Stimulated activated CD8-positive, alpha-beta memory T cell treated with anti-CD3 and anti-CD28 coated beads, Interleukin-7, amount 100 ng/mL, for 24 hours (primary cell): Measurements from ENCODE around the gene KDM4B.
A peak's percentile ranks its signal among the peaks of the same experiment; 100 is the strongest.
"Not testable (repeated sequence)": the region's sequence is repeated elsewhere in the genome, so short reads cannot be mapped to it uniquely, and the experiment has no call there.

ENCODE experiments used
- DNase-seq: peaks from one replicate; pipeline ENCODE4 v3.0.0-alpha.2; 2020; ENCODE audit warnings: low read depth

The KDM4B gene

DNA sequence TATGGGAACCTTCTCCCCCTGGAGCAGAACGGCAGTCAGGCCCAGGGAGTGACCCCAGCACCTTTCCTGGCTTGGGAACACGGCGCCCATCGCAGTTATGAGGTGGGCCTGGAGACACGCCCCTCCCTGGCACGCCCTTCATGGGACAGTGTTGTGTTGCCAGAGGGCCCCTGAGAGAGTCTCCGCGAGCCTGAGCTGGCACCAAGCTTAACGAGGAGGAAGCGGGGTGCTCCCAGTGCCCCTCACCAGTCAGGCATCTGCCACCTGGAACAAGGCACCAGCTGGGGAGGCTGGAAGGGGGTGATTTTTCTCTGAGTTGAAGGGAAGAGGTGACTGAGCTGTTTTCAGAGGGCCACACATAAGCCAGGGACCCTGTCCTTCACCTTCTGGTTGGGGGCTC is 180.6 kb downstream of the KDM4B start:
- no peak for DNase-seq

DNA sequence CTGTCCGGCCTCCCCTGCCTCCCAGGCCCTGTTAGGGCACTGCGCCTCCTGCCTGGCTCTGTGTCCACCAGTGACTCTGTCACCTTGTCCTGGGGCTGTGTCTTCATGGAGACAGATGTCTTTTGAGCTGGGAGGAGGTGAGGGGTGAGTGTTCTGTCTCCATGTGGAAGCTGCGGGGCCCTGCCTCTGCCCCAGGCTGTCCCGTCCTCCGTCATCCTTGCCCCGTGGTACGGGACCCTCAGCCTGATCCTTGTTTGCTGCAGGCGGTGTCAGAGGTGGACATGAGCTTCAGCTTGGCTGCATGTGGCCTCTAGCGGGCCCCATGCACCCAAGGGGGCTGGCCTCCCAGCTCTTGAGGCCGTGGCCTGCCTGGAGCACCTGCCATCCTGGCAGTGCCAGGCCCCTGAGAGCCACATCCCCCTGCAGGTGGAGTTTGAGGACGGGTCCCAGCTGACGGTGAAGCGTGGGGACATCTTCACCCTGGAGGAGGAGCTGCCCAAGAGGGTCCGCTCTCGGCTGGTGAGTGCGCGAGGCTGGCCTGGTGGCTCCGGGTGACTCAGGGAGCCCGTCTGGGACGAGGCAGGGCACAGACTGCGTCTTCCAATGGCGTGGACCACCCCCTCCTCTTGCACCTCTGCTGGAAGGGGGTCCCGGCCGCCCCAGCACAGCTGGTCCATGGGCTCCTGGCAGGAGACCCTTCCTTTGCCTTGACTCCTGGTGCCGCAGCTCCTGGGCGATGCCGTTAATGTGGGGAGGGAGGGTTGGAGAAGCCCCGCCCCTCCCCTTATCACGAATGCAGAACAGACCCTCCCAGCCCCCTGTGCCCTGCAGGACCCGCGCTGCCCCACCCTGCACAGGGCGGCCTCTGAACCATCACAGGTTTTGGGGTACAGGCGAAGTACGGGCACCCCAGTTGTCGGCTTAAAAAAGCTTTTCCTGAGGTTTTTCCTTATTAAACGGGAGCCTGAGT is 181.3 kb downstream of the KDM4B start:
- DNase-seq, result no peak

DNA sequence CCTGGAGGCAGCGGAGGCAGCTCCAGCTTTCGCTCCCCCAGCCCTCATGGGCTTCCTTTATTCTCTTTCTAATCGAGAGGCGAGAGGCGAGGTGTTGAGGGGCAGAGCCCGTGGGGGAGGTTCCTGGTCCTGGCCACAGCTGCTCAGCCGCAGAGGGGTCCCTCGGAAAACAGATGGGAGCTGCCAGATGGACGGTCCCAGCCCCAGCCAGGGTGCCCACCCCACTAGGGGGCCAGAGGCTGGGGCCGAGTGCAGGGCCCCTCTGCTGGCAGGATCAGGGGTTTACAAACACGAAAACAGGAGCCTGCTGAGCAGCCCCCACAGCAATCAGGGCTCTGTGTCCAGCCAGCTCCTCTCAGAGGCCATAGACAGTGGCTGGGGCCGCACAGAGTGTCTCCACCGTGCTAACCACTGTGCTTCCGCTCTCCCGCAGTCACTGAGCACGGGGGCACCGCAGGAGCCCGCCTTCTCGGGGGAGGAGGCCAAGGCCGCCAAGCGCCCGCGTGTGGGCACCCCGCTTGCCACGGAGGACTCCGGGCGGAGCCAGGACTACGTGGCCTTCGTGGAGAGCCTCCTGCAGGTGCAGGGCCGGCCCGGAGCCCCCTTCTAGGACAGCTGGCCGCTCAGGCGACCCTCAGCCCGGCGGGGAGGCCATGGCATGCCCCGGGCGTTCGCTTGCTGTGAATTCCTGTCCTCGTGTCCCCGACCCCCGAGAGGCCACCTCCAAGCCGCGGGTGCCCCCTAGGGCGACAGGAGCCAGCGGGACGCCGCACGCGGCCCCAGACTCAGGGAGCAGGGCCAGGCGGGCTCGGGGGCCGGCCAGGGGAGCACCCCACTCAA is 182.2 kb downstream of the KDM4B start:
- DNase-seq, result no peak

DNA sequence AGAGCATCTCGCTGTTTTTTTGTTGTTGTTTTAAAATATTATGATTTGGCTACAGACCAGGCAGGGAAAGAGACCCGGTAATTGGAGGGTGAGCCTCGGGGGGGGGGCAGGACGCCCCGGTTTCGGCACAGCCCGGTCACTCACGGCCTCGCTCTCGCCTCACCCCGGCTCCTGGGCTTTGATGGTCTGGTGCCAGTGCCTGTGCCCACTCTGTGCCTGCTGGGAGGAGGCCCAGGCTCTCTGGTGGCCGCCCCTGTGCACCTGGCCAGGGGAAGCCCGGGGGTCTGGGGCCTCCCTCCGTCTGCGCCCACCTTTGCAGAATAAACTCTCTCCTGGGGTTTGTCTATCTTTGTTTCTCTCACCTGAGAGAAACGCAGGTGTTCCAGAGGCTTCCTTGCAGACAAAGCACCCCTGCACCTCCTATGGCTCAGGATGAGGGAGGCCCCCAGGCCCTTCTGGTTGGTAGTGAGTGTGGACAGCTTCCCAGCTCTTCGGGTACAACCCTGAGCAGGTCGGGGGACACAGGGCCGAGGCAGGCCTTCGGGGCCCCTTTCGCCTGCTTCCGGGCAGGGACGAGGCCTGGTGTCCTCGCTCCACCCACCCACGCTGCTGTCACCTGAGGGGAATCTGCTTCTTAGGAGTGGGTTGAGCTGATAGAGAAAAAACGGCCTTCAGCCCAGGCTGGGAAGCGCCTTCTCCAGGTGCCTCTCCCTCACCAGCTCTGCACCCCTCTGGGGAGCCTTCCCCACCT is 183.3 kb downstream of the KDM4B start:
- no peak for DNase-seq

DNA sequence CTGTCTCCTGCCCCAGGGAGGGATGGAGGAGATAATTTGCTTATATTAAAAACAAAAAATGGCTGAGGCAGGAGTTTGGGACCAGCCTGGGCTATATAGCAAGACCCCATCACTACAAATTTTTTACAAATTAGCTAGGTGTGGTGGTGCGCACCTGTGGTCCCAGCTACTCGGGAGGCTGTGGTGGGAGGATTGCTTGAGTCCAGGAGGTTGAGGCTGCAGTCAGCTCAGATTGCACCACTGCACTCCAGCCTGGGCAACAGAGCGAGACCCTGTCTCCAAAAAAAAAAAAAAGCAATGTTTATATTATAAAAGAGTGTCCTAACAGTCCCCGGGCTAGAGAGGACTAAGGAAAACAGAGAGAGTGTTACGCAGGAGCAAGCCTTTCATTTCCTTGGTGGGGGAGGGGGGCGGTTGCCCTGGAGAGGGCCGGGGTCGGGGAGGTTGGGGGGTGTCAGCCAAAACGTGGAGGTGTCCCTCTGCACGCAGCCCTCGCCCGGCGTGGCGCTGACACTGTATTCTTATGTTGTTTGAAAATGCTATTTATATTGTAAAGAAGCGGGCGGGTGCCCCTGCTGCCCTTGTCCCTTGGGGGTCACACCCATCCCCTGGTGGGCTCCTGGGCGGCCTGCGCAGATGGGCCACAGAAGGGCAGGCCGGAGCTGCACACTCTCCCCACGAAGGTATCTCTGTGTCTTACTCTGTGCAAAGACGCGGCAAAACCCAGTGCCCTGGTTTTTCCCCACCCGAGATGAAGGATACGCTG is 184.0 kb downstream of the KDM4B start:
- DNase-seq, result no peak

DNA sequence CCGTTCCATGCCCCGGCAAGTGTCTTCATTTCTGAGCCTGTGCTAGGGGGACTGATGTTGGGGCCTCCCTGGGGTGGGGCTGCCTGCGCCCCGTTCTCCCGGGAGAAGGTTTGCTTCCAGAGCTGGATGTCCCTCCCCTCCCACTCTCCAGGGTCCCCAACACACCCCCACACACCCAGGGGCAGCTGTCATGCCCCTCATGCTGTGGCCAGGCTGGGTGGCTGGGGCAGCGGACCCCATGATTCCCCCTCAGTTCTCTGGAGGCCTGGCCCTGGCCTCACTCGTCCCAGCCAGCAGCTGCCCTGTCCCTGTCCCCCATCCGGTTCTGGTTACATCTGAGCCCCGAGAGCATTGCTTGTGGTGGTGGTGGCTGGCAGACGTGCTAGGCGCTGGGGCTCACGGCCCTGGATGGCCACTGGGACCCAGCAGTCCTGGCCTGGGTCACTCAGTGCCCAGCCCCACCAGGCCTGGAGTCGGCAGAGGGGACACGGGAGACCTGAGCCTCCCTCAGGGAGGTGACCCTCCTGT is 184.8 kb downstream of the KDM4B start:
- DNase-seq, result no peak

DNA sequence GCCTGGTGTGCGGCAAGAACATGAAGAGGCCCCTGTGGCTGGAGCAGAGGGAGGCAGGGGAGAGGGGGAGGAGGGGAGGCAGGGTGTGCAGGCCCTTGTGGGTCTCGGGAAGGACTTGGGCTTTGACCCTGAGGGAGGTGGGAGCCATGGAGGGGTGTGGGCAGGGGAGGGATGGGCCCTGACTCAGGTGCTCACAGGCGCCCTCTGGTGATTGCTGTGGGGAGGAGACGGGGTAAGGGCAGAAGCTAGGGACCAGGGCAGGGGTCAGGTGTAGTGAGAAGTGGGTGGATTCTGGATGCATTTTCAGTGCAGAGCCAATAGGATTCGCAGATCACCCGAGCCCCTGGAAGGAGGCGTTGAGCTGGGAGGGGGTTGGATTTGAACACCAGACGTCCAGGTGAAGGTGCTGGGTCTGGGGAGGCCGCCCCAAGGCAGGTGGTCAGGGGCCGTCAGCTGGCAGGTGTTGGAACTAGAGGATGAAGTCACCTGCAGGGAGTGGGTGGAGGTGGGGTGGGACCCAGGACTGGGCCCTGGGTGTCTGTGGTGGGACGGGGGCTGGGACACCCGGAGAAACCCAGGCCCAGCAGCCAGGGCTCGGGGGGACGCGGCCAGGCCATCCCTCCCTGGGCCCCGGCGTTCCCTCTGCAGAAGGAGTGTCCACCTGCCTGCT is 185.4 kb downstream of the KDM4B start:
- DNase-seq, result peak; percentile 21

DNA sequence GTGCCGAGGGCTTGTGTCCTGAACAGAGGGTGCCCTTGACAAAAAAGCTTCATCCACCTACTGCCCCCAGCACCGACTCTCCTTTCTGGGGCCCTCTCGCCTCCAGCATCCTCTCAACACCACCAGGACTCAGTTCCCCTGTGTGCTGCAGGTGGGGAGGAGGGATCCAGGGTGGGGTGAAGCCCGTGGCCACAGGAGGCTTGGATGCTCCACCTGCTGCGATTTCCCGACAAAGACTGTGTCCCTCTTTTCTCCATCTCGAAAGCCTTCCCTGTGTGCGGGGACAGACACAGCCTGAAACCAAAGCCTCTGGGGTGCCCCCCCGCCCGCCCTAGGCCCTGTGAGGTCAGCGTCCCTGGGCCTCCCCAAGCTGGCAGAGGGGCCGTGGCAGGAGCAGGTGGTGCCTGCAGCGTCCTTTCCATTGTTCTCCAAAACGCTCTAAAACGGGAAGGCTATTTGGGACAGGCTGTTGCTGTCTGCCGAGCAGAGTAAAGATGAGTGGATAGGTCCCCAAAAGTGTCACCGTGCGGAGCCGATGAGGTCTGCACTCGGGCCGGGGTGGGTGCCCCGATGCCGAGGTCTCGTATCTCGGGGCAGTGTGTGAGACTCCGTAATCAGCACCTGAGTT is 186.0 kb downstream of the KDM4B start:
- no peak for DNase-seq

DNA sequence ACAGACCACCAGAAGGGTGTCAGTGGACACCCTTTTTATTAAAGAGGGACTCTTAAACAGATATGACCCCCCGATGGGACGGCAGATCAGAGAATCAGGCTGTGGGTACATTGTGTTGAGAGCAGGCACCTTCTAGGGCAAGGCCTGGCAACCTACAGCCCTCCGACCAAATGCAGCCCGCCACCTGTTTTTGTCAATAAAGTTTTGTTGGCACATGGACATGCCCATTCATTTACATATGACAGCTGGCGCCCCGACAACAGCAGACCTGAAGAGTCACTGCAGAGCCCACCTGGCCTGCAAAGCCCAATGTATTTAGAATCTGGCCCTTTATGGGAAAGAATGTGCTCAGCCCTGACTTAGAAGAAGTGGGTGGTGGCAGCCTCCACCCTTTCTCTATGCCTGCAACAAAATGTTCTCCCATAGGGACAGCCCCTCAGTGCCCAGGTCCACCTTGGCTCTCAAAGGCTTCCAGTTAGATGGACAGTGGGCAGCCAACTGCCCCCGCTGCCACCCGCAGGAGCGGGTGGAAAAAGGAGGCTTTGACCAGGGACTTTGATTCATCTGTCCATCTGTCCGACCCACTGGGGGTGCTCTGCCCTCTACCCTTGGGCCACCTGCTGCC is 186.8 kb downstream of the KDM4B start:
- no peak for DNase-seq

DNA sequence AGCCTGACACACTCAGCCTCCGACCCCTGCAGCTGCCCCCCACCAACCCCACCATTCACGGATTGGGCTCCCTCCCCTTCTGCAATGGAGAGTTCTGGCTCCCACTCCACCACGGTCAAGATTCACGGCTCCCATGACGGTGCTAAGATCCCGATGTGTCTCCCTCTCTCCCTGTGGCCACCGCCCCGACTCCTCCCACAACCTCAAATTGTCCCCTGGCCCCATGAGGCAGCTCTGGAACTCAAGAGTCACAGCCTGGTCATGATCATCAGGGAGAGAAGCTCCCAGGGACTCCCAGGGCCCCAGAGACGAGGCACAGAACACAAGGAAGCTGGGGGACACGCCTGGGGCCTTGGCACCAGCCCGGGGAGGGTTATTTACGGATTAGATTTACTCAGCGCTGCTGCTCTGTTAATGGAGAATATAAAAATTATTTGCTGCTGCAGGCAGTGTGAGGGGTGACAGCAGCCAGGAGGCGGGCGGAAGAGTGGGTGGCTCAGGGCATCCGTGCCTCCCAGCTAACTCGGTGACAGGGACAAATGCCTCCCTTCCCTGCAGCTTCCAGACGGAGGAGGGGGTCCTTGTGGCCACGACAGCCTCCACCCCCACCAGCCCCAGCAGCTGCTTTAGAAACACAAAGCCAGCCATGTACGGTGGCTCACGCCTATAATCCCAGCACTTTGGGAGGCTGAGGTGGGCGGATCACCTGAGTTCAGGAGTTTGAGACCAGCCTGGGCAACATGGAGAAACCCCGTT is 187.5 kb downstream of the KDM4B start:
- DNase-seq, result no peak

DNA sequence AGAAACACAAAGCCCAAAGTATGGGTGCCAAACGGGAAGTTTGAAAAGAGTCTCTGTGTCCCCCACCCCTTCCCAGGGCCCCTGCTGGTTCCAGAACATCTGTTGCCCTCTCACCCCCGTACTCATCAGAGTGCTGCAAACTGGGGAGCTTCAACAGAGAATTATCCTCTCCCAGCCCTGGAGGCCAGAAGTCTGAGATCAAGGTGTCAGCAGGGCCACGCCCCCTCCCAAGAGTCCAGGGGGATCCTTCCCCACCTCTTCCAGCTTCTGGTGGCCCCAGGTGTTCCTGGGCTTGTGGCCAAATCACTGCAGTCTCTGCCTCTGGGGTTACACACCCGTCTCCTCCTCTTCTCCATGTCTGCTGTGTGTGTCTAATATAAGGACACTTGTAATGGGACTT is 188.3 kb downstream of the KDM4B start:
- no peak for DNase-seq

DNA sequence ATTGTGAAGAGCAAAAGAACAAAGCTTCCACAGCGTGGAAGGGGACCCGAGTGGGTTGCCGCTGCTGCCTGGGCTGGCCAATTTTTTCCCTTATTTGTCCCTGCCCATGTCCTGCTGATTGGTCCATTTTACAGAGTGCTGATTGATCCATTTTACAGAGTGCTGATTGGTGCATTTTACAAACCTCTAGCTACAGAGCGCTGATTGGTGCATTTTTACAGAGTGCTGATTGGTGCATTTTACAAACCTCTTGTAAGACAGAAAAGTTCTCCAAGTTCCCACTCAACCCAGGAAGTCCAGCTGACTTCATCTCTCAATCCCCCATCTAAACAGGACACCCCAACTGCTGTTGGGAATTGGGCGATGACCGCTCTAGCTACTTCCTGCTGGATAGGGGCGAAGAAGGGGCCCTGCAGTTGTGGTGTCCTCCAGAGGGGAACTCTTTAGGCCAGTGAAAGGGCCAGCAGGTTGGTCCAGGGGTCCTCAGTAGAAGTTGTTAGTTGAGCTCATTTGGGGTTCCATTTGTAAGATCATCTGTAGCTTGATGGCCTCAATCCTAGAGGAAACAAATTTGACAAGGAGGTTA is 189.7 kb downstream of the KDM4B start:
- not testable (repeated sequence) for DNase-seq

DNA sequence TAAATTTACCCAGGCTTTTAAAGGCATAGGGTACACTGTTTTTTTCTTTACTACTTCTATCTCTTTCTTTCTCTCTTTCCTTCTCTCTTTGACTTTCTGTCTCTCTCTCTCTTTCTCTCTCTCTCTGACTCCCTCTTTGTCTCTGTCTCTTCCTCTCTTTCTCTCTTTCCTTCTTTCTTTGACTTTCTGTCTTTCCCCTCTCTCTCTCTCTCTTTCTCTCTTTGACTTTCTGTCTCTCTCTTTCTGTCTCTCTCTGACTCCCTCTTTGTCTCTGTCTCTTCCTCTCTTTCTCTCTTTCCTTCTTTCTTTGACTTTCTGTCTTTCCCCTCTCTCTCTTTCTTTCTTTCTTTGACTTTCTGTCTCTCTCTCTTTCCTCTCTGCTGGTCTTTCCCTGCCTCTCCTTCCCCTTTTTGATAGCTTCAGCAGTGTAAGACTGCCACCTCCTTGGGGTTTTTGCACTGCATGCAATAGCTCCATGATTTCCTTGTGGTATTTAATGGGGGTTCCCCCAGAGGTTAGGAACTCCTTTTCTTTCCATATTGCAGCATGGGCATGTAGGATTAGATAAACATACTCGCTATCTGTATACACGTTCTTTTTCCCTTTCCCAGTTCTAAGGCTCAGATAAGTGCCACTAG is 191.4 kb downstream of the KDM4B start:
- DNase-seq, result not testable (repeated sequence)

DNA sequence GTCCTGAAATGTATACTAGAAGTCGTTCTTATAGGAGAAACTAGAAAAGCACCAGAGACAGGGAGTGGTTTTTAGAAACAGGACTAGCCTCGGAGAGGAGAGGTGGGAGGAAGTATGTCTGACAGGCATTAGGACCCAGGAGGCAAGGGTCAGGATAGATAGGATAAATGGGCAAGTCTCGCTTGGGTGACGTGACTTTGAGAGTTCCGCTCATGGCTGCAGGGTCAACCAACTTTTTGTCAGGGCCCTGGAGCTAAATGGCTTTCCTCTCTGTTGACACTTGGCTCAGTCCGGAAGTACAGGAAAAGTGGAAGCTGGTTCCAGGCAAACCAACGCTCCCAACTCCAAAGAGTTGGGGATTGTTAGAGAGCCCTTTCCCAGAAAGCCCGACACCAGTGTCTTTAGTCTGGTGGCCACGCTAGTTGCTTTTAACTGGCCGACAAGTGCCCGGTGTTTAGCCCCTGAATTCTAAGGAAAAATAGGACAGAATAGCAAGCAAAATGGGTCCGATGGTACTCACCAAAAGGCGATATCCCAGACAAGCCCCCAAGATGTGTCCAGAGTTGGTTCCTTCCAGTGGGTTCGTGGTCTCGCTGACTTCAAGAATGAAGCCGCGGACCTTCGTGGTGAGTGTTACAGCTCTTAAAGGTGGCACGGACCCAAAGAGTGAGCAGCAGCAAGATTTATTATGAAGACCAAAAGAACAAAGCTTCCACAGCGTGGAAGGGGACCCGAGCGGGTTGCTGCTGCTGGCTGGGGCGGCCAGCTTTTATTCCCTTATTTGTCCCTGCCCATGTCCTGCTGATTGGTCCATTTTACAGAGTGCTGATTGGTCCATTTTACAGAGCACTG is 196.2 kb downstream of the KDM4B start:
- not testable (repeated sequence) for DNase-seq

DNA sequence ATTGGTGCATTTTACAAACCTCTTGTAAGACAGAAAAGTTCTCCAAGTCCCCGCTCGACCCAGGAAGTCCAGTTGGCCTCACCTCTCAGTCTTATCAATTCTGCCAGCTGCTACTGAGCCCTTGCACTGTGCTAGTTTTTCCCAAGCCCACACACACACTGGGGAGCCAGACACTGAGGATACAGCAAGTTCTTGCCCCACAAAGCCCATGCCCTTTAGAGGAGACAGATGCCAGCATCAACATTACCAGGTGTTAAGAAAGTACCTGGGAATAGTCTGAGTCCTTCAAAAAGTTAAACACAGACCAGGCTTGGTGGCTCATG is 196.7 kb downstream of the KDM4B start:
- DNase-seq, result no peak

DNA sequence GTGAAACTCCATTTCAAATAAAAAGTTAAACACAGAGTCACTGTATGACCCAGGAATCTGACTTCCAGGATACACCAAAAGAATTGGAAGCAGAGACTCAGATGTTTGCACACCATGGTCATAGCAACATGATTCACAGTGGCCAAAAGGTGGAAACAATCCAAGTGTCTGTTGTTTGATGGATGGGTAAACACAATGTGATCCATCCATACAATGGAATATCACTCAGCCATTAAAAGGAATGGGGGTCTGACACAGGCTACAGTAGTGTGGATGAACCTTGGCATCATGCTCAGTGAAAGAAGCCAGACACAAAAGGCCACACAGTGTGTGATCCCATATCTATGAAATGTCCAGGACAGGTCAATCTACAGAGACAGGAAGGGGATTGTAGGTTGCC is 197.3 kb downstream of the KDM4B start:
- DNase-seq, result no peak

DNA sequence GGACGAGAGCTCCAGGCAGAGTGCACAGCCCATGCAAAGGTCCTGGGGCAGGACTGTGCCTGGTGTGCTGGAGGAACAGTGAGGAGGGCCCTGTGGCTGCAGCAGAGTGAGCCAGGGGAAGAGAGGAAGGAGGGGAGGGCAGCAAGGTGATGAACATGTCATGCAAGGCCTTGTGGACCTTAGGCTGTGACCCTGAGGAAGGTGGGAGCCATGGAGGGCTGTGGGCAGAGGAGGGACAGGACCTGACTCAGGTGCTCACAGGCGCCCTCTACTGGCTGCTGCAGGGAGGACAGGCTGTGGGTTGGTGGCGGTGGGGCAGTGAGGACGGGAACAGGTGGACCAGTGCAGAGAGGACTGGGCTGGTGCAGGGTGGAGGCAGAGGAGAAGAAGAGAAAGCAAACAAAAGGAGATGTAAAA is 201.4 kb downstream of the KDM4B start:
- peak; percentile 35 for DNase-seq
